ENCODE data around the gene POM121.
"Not testable (repeated sequence)": the region's sequence is repeated elsewhere in the genome, so short reads cannot be mapped to it uniquely, and the experiment has no call there.

DNA sequence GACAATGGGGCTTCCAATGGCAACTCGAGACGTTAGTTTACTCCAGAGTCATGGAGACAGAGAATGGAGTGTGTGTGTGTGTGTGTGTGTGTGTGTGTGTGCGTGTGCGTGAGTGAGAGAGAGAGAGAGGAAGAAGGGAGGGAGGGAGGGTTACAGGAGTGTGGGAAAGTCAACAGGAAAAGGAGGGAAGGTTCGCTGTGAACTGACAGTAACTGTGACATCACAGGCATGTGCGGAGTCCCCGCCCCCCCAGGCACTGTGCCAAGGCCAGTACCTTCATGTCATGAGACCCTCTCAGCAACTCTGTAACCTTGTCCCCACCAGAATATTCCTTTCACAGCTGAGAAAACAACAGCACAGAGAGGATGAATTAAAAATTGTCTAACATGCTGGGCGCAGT, 72.6 kb downstream of the POM121 start:
- not testable (repeated sequence) for TF ChIP-seq CTCF, POLR2A (IDR thresholded peaks at IDR 0.05)

Data from uterus (tissue), 2 donors.